Osteocyte (in vitro differentiated cells): ENCODE data around the gene ERFL. TPM values are rescaled to one million over a fixed set of nuclear protein-coding genes. Genes with fewer than 3 reads are reported as not detected.

Experiments
- DNase-seq: peaks from one replicate; pipeline ENCODE4 v3.0.0; 2021; ENCODE audit warnings: mixed read lengths; ENCODE audit not compliant: unreplicated experiment; ENCODE audit errors: extremely low spot score
- H3K27ac Mint-ChIP-seq: one replicate; pipeline ENCODE4 v1.8.0; 2021; ENCODE audit warnings: mild to moderate bottlenecking, mixed read lengths; ENCODE audit not compliant: unreplicated experiment
- H3K27me3 Mint-ChIP-seq: one replicate; pipeline ENCODE4 v1.8.0; 2021; ENCODE audit warnings: mixed read lengths; ENCODE audit not compliant: unreplicated experiment
- H3K36me3 Mint-ChIP-seq: one replicate; pipeline ENCODE4 v1.8.0; 2021; ENCODE audit warnings: mixed read lengths; ENCODE audit not compliant: unreplicated experiment
- H3K4me1 Mint-ChIP-seq: one replicate; pipeline ENCODE4 v1.8.0; 2021; ENCODE audit warnings: mixed read lengths; ENCODE audit not compliant: unreplicated experiment
- H3K4me3 Mint-ChIP-seq: one replicate; pipeline ENCODE4 v1.8.0; 2021; ENCODE audit warnings: mild to moderate bottlenecking, moderate library complexity, mixed read lengths; ENCODE audit not compliant: unreplicated experiment
- H3K9me3 Mint-ChIP-seq: one replicate; pipeline ENCODE4 v1.8.0; 2021; ENCODE audit warnings: mixed read lengths; ENCODE audit not compliant: unreplicated experiment
- CTCF ChIP-seq: fragments of 200-600 bp; sonication (generic); IDR thresholded peaks from 2 replicates; pipeline ENCODE4 v1.5.0; 2021; ENCODE audit warnings: antibody characterized with exemption, mild to moderate bottlenecking, moderate library complexity
- total RNA-seq: library from RNA; stranded (reverse); gene quantifications from 2 replicates; pipeline ENCODE4 v1.2.1, GENCODE V29; 2021

Gene ERFL
- total RNA-seq, 1 donor from 2014 or later, result 0.38 TPM

DNA sequence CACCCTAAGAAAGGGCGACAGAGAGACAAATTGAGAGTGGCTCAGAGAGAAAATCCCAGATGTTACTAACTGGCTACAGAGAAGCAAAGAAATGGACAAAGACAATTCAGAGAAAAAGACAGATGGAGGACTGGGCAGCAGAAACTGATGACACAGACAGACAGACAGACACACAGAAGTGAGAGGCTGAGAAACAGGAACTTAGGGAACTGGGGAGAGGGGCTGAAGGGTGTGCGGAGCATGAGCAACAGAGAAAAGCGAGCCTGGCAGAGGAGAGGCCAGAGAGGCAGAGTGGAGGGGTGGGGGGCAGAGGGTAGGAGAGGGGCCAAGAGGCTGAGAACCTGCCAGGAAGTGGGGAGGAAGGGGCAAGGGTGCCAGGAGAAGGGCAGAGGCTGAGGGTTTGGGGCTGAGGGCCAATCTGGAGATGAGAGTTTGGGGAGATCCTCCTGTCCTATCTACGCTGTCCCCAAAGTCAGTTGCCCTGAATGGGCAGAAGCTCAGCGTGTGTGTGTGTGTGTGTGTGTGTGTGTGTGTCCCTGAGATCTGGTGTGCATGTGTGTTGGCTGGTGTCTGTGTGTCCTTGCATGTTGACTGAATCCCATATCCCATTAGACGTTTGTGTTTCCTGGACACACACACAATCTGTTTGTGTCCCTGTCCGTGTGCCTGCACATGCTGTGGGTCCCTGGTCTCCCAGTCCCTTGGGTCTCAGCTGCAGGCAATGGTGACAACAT lies 5.6 kb upstream of the ERFL start:
- no peak for DNase-seq
- Mint-ChIP-seq H3K27ac (no peak overlapping the region), H3K9me3 (no peaks in the 10 kb centered on the region), H3K4me1 (peaks cover 10% of the 10 kb centered on the region), H3K4me3 (no peak overlapping the region), H3K27me3 (peaks cover 62% of the 10 kb centered on the region), H3K36me3 (no peaks in the 10 kb centered on the region)
- no peak for TF ChIP-seq CTCF

DNA sequence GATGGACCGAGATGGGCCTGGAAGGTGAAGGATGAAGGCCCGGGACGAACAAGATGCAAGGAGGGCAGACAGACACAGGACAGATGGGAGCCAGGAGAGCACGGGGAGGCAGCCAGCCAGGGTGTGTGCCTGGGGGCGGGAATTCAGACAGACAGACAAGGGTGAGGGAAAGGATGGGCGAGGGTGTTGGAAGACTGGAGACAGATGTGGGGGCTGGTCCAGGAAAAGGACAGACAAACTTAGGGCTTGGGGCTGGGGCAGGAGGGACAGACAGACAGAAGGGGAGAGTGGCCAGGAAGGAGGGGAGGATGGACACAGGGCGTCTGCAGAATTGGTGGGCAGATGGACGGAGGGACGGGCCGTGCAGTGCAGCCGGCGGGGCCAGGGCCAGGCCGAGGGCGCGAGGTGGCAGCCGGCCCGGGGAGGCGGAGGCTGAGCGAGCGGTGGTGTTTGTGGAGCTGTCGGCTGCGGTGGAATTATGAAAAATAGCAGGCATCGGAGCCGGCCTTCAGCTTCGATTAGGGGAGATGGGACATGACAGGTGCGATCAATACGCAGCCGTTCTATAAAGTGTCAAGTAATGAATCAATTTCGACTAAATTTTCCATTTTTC lies 4.6 kb upstream of the ERFL start:
- no peak for TF ChIP-seq CTCF
- Mint-ChIP-seq H3K27me3 (peaks cover 65% of the 10 kb centered on the region), H3K36me3 (no peaks in the 10 kb centered on the region), H3K27ac (no peak overlapping the region), H3K9me3 (no peaks in the 10 kb centered on the region), H3K4me3 (no peak overlapping the region), H3K4me1 (peaks cover 14% of the 10 kb centered on the region)
- DNase-seq, result no peak

DNA sequence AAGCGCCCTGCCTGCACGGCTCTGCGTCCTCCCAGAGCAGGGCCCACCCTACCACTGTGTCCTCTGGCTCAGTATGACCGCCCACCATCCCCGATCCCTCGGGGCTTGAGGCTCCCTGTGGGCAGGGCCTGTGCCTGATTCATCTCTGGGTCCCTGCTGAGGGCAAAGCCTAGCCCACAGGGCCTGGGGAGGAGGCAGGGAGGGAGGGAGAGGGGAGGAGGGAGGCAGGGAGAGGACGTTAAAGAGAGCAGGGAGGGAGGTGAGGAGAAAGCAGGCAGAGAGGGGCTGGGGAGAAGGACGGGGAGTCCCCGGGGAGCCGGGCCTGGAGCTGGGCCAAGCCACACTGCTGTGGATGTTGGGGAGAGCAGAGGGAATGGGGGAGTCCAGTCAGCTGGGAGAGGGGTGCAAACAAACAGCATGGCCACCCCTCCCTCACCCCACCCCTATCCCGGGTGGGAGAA lies 4.0 kb upstream of the ERFL start:
- H3K4me1 Mint-ChIP-seq, result peaks cover 14% of the 10 kb centered on the region
- H3K36me3 Mint-ChIP-seq, result no peaks in the 10 kb centered on the region
- peaks cover 65% of the 10 kb centered on the region for H3K27me3 Mint-ChIP-seq
- no peak overlapping the region for H3K27ac Mint-ChIP-seq
- TF ChIP-seq CTCF, result no peak
- no peaks in the 10 kb centered on the region for H3K9me3 Mint-ChIP-seq
- no peak for DNase-seq
- no peak overlapping the region for H3K4me3 Mint-ChIP-seq

DNA sequence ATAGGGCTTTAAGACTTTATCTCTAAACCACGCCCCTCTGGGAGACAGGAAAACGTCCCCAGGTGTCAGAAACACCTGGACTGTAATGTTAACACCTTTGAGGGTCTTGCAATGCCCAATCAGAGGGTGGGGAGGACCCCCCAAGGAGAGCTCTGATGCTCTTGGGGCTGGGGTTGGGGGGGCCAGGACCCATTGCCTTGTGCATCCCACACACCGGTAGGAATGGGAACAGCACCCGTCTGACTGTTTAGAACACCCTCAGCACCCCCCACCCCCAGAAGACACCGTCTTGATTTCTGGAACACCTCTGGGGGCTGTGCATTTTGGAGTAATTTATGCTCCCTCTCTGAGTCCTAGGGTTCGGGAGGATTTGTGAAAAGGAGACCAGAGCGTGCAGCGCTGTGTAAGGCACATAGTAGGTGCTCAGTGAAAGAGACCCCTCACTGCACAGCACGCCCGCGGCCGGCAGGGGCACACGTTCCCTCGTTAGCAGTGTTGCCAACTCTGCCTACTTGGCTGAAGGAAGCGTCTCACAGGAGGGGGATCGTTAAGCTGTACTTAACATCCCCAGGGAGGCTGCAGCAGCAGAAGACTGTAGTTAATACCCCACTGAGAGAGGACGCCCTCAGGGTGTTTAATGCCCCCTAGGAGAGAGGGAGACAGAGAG lies 2.8 kb upstream of the ERFL start:
- Mint-ChIP-seq H3K4me3 (no peak overlapping the region), H3K27me3 (peaks cover 58% of the 10 kb centered on the region), H3K36me3 (no peaks in the 10 kb centered on the region), H3K4me1 (peaks cover 14% of the 10 kb centered on the region), H3K27ac (no peak overlapping the region), H3K9me3 (no peaks in the 10 kb centered on the region)
- TF ChIP-seq CTCF, result peak; percentile 53
- DNase-seq, result no peak

DNA sequence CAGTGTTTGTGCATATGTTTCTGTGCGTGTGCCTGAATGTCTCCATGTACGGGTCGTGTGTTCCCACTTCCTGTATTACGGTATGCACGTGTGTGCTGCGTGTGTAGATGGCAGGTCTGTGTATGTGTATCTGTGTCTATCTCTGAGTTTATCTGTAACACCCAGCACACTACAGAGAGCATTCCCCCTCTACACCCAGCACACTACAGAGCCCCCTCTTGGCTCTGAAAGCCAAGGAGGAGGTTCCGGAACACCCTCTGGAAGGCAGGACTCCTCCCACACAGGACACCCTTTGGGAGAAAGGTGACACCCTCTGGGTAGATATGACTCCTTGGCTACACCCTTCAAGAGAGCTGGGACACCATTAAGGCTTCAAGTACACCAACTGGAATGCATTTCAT lies 2.1 kb upstream of the ERFL start:
- no peak for TF ChIP-seq CTCF
- Mint-ChIP-seq H3K27ac (no peak overlapping the region), H3K27me3 (peaks cover 56% of the 10 kb centered on the region)

More for the DNA sequence above, 2.1 kb upstream of the ERFL start:
- Mint-ChIP-seq H3K4me1 (peaks cover 14% of the 10 kb centered on the region), H3K4me3 (no peak overlapping the region), H3K9me3 (no peaks in the 10 kb centered on the region), H3K36me3 (no peaks in the 10 kb centered on the region)
- no peak for DNase-seq
